ENCODE data around the gene PNPO.
"Not testable (repeated sequence)": the region's sequence is repeated elsewhere in the genome, so short reads cannot be mapped to it uniquely, and the experiment has no call there.

PNPO gene

DNA sequence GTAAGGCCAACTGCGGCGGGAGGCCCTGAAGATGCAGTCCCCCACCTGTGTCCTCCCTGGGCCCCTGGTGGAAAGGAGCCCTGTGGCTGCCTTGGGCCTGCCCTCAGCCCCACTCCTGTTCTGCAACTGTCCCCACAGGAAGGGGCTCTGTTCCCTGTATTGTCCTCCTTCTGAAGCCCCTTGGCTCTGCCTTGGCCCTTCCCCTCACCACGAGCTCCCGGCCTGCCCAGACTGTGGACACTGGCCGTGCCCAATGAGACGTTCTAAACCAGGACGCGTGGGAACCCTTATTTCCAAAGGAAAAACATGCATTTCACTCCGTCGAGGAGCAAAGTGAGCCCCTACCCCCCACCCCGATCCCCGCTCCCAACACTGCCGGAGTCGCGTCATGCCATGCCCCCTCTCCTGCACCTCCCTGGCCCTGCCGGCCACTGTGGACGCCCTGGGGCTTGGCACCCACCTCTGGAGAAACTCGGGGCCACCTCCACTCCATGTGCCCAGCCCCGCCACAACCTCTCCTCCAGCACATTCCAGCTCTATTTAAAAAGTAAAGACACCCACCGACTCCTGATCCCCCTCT lies 13.5 kb upstream of the PNPO start:
- H3K9me3 Mint-ChIP-seq, result no peaks in the 10 kb centered on the region
- H3K4me3 Mint-ChIP-seq, result no peak overlapping the region
- ATAC-seq (replicated peaks) (no peak), DNase-seq (no peak)
- H3K36me3 Mint-ChIP-seq (ENCODE audit: insufficient read depth), result peaks cover 53% of the 10 kb centered on the region
- no peaks in the 10 kb centered on the region for H3K4me1 Mint-ChIP-seq (ENCODE audit: low read depth in 2 of 2)
- peak overlapping the region in 1 of 2 donors; percentile 52 for H3K27ac Mint-ChIP-seq
- H3K27me3 Mint-ChIP-seq, result no peaks in the 10 kb centered on the region

DNA sequence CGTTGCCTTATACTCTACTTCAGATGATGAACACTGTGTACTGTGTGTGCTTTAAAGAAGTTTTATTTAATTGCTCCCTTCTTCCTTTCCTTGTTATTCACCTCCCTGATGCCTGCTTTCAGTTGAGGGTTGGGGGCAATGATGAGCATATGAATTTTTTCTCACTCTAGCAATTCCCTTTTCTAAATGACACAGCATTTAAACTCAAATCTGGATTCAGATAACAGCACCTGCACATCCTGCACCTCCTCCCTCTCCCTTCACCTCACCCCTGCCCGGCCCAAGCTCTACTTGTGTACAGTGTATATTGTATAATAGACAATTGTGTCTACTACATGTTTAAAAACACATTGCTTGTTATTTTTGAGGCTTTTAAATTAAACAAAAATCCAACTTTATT lies 13.0 kb upstream of the PNPO start:
- peaks cover 48% of the 10 kb centered on the region for H3K36me3 Mint-ChIP-seq (ENCODE audit: insufficient read depth)
- H3K27ac Mint-ChIP-seq, result peak overlapping the region in 1 of 2 donors; percentile 52
- no peaks in the 10 kb centered on the region for H3K4me1 Mint-ChIP-seq (ENCODE audit: low read depth in 2 of 2)
- no peaks in the 10 kb centered on the region for H3K9me3 Mint-ChIP-seq
- H3K4me3 Mint-ChIP-seq, result no peak overlapping the region
- H3K27me3 Mint-ChIP-seq, result no peaks in the 10 kb centered on the region
- ATAC-seq (replicated peaks) (no peak), DNase-seq (no peak)

GRCh38 chr17:47929218-47930000 lies 12.0 kb upstream of the PNPO start:
- no peak overlapping the region for H3K4me3 Mint-ChIP-seq
- H3K27ac Mint-ChIP-seq, result no peak overlapping the region
- H3K4me1 Mint-ChIP-seq (ENCODE audit: low read depth in 2 of 2), result no peaks in the 10 kb centered on the region
- no peaks in the 10 kb centered on the region for H3K27me3 Mint-ChIP-seq
- no peak for ATAC-seq (replicated peaks)
- peaks cover 38% of the 10 kb centered on the region for H3K36me3 Mint-ChIP-seq (ENCODE audit: insufficient read depth)
- DNase-seq, result no peak
- H3K9me3 Mint-ChIP-seq, result no peaks in the 10 kb centered on the region

DNA sequence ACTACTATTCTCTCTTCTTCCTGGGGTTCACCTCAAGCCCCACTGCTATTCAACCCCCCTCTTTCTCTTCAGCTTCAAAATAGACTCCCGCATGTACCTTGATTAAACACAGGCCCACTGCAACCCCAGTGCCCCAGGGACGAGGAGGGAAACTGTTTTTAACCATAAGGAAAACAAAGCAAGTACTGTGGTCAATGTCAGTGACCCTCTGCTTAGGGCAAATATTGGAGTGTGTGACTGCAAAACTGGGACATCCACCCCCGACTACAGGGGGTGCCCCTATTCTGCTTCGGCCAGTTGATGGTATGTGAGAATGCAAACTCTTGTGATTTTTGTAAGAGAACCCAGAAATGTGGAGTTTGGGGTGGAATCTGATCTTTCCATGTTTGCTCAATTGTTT lies 9.5 kb upstream of the PNPO start:
- Mint-ChIP-seq H3K4me1 (ENCODE audit: low read depth in 2 of 2) (no peaks in the 10 kb centered on the region), H3K9me3 (no peaks in the 10 kb centered on the region), H3K4me3 (no peak overlapping the region), H3K36me3 (ENCODE audit: insufficient read depth) (peaks cover 19% of the 10 kb centered on the region), H3K27ac (peak overlapping the region; percentile 3 to 27), H3K27me3 (no peaks in the 10 kb centered on the region)
- DNase-seq (no peak), ATAC-seq (replicated peaks) (no peak)

GRCh38 chr17:47934856-47935255 lies 6.5 kb upstream of the PNPO start:
- H3K36me3 Mint-ChIP-seq (ENCODE audit: insufficient read depth), result peaks cover 9% of the 10 kb centered on the region
- H3K9me3 Mint-ChIP-seq, result no peaks in the 10 kb centered on the region

DNA sequence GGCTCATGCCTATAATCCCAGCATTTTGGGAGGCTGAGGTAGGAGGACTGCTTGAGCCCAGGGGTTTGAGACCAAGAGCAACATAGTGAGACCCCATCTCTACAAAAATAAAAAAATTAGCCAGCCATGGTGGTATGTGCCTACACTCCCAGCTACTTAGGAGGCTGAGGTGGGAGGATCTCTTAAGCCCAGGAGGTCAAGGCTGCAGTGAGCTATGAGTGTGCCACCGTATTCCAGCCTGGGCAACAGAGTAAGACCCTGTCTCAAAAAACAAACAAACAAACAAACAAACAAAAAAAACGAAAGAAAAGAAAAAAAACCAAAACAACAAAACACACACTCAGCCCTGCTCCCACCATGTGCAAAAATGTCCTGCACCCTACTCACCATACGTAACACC lies 5.9 kb upstream of the PNPO start:
- H3K4me3 Mint-ChIP-seq; H3K27me3 Mint-ChIP-seq; H3K4me1 Mint-ChIP-seq (ENCODE audit: low read depth in 2 of 2); DNase-seq; H3K27ac Mint-ChIP-seq; H3K36me3 Mint-ChIP-seq (ENCODE audit: insufficient read depth); ATAC-seq (replicated peaks); H3K9me3 Mint-ChIP-seq: not testable (repeated sequence)

More at GRCh38 chr17:47934856-47935255, 6.5 kb upstream of the PNPO start:
- no peaks in the 10 kb centered on the region for H3K4me1 Mint-ChIP-seq (ENCODE audit: low read depth in 2 of 2)
- DNase-seq, result no peak
- no peak for ATAC-seq (replicated peaks)
- no peak overlapping the region for H3K27ac Mint-ChIP-seq
- no peak overlapping the region for H3K4me3 Mint-ChIP-seq
- no peaks in the 10 kb centered on the region for H3K27me3 Mint-ChIP-seq

GRCh38 chr17:47935961-47936360 lies 5.4 kb upstream of the PNPO start:
- Mint-ChIP-seq H3K9me3 (no peaks in the 10 kb centered on the region), H3K27me3 (no peaks in the 10 kb centered on the region), H3K27ac (no peak overlapping the region), H3K4me3 (no peak overlapping the region), H3K36me3 (ENCODE audit: insufficient read depth) (peaks cover 7% of the 10 kb centered on the region), H3K4me1 (ENCODE audit: low read depth in 2 of 2) (peaks cover 3 to 4% of the 10 kb centered on the region in 2 donors)
- DNase-seq, result no peak
- ATAC-seq (replicated peaks), result no peak

- Mint-ChIP-seq H3K4me3 (no peak overlapping the region), H3K4me1 (ENCODE audit: low read depth in 2 of 2) (peaks cover 13 to 17% of the 10 kb centered on the region in 2 donors), H3K9me3 (peaks cover 0 to 2% of the 10 kb centered on the region in 2 donors), H3K27me3 (no peaks in the 10 kb centered on the region), H3K27ac (no peak overlapping the region), H3K36me3 (ENCODE audit: insufficient read depth) (peaks cover 11% of the 10 kb centered on the region)
- DNase-seq (no peak), ATAC-seq (replicated peaks) (no peak)
These were observed 3.4 kb upstream of the PNPO start for GRCh38 chr17:47937941-47938340.

DNA sequence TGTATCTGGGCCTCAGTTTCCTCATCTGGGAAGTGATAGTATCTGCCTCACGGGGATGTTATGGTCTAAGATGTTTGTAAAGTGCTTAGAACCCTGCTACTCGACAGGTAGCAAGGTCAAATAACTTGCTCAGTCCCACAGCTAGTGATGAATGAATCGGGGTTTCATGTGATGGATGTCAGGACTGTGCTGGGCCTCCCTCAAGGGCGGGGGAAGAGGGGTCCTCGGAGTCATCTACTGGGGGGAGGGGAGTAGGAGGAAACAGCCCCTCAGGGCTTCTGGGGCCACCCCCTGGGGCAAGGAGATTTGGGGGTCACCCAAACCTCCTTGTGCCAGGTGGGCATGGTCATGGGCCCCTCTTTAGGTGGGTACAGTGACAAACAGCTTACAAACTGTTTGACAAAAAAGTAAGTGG lies 732 bp downstream of the PNPO start:
- no peaks in the 10 kb centered on the region for H3K27me3 Mint-ChIP-seq
- peaks cover 36 to 39% of the 10 kb centered on the region in 2 donors for H3K4me1 Mint-ChIP-seq (ENCODE audit: low read depth in 2 of 2)
- DNase-seq (no peak), ATAC-seq (replicated peaks) (no peak)
- H3K27ac Mint-ChIP-seq, result peak overlapping the region; percentile 86 to 95
- peaks cover 0 to 2% of the 10 kb centered on the region in 2 donors for H3K9me3 Mint-ChIP-seq
- peak overlapping the region; percentile 77 to 84 for H3K4me3 Mint-ChIP-seq
- H3K36me3 Mint-ChIP-seq (ENCODE audit: insufficient read depth), result peaks cover 11% of the 10 kb centered on the region

DNA sequence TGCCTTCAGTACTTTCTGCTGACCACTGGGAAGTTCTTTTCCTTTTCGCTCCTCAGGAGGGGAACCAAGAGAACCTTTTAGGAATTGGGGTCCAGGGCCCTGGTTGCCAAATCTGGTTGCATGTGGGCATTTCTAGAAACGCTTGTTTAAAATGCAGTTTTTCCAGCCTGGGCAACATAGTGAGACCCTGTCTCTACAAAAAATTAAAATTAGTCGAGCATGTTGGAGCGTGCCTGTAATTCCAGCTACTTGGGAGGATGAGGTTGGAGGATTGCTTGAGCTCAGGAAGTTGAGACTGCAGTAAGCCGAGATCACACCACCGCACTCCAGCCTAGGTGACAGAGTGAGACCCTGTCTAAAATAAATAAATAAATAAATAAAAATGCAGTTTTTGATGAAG lies 1.2 kb downstream of the PNPO start:
- no peaks in the 10 kb centered on the region for H3K27me3 Mint-ChIP-seq
- H3K36me3 Mint-ChIP-seq (ENCODE audit: insufficient read depth), result peaks cover 11% of the 10 kb centered on the region
- H3K27ac Mint-ChIP-seq, result peak overlapping the region in 1 of 2 donors; percentile 86
- H3K9me3 Mint-ChIP-seq, result peaks cover 0 to 2% of the 10 kb centered on the region in 2 donors
- ATAC-seq (replicated peaks) (no peak), DNase-seq (no peak)
- H3K4me1 Mint-ChIP-seq (ENCODE audit: low read depth in 2 of 2), result peaks cover 36 to 43% of the 10 kb centered on the region in 2 donors
- peak overlapping the region; percentile 77 to 84 for H3K4me3 Mint-ChIP-seq

- Mint-ChIP-seq H3K27me3 (no peaks in the 10 kb centered on the region), H3K36me3 (ENCODE audit: insufficient read depth) (peaks cover 14% of the 10 kb centered on the region), H3K4me3 (peak overlapping the region; percentile 55 to 65), H3K4me1 (ENCODE audit: low read depth in 2 of 2) (peaks cover 48 to 55% of the 10 kb centered on the region in 2 donors), H3K9me3 (peaks cover 0 to 2% of the 10 kb centered on the region in 2 donors), H3K27ac (peak overlapping the region; percentile 84 to 85)
- DNase-seq (no peak), ATAC-seq (replicated peaks) (no peak)
These were observed 3.7 kb downstream of the PNPO start for GRCh38 chr17:47945080-47945479.

- Mint-ChIP-seq H3K4me1 (ENCODE audit: low read depth in 2 of 2) (peaks cover 45 to 53% of the 10 kb centered on the region in 2 donors), H3K36me3 (ENCODE audit: insufficient read depth) (peaks cover 14% of the 10 kb centered on the region), H3K27me3 (no peaks in the 10 kb centered on the region), H3K4me3 (peak overlapping the region; percentile 55 to 65), H3K9me3 (peaks cover 0 to 2% of the 10 kb centered on the region in 2 donors), H3K27ac (peak overlapping the region; percentile 84 to 85)
- DNase-seq (no peak), ATAC-seq (replicated peaks) (no peak)
These were observed 4.4 kb downstream of the PNPO start for GRCh38 chr17:47945529-47946508.

DNA sequence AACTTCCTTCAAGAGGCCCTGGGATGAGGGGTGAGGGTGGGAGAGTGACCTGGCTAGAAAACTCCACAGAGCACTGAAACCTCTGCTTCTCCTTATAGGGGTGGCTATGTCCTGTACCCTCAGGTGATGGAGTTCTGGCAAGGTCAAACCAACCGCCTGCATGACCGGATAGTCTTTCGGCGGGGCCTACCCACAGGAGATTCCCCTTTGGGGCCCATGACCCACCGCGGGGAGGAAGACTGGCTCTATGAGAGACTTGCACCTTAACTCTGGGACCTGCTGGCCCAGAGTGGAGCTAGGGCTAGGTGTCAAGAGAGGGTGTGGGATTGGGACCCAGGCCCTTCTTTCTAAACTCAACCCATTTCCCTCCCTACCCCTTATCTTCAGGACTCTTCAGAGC lies 5.1 kb downstream of the PNPO start:
- Mint-ChIP-seq H3K27ac (peak overlapping the region; percentile 82 to 87), H3K36me3 (ENCODE audit: insufficient read depth) (peaks cover 10% of the 10 kb centered on the region), H3K4me1 (ENCODE audit: low read depth in 2 of 2) (peaks cover 41 to 46% of the 10 kb centered on the region in 2 donors), H3K4me3 (no peak overlapping the region), H3K9me3 (no peaks in the 10 kb centered on the region), H3K27me3 (no peaks in the 10 kb centered on the region)
- no peak for DNase-seq
- no peak for ATAC-seq (replicated peaks)

Data from effector memory CD8-positive, alpha-beta T cell (primary cell).